COLO668 (cell line): ENCODE data around the gene MAFB.
A peak's percentile ranks its signal among the peaks of the same experiment; 100 is the strongest.
"Not testable (repeated sequence)": the region's sequence is repeated elsewhere in the genome, so short reads cannot be mapped to it uniquely, and the experiment has no call there.

Source experiments
- DNase-seq: peaks from one replicate; lab custom pipeline; 2025; ENCODE audit not compliant: unreplicated experiment; lab: John Stamatoyannopoulos, UW

Gene MAFB

DNA sequence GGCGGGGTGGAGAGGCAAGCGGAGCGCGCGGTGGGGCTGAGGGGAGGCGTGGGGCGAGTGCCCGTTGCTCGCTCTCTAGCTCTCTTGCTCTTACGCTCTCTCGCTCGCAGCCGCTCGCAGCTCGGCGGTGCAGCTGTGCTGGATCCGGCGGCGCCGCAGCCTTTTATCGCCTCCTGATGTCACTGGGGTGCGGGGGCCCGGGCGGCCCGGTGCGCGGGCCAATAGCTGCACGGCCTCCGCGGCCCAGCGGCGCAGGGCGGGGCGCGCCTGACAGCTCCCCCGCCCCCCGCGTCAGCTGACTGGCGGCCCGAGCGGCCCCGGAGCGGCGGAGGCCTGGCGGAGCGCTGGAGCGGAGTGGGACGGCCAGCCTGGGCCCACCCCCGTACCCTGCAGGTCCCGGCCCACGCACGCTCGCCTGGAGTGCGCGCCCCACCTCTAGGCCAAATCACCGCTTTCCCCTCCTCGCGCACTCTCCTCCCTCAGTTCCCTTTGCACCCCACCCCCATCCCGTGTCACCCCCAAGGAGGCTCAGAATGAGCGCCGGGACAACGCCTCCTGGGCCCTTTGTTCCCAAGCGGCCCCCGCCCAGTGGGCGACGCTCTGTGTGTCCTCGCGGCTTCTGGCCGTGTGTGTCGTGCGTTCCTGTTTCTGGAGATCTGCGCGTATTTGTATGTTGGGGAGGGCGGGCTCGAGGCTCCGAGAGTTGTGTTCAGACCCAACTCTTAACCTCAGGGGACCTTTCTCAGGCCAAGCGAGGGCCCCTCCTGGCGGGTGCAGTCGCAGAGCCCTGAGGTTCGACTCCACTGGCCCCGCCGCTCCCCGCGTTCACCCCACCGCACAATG, at the start of gene MAFB:
TSS of gene MAFB (minus strand) at position 137 of the 843 bp plus-strand sequence. CDS start 386 bp downstream, outside the sequence.
- DNase-seq: peak; percentile 10

DNA sequence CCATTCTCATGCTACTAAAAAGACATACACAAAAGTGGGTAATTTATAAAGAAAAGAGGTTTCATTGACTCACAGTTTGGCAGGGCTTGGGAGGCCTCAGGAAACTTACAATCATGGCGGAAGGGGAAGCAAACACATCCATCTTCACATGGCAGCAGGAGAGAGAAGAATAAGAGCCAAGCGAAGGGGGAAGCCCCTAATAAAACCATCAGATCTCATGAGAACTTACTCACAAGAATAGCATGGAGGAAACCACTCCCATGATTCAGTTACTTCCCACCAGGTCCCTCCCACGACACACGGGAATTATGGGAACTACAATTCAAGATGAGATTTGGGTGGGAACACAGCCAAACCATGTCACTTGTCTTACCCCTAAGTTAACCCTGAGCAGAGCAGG, 47.4 kb upstream of the MAFB start:
- not testable (repeated sequence) for DNase-seq

DNA sequence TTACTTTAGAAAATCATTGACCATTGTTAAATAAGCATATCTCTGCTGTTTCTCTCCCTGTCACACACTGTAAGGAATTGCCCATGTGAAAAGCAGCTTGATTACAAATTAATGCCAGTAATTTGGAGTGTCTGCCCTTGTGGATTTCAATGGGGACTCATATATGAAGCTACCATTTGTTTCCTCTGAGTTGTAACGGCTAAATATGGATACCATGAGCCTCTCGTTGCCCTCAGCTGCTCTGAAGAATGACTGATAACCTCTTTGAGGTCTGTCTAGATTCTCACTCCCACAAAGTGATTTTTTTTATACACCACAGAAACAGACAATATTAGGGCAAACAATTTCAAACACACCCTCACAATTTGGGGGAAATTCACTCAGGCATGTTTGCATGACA, 40.0 kb upstream of the MAFB start:
- DNase-seq: no peak

DNA sequence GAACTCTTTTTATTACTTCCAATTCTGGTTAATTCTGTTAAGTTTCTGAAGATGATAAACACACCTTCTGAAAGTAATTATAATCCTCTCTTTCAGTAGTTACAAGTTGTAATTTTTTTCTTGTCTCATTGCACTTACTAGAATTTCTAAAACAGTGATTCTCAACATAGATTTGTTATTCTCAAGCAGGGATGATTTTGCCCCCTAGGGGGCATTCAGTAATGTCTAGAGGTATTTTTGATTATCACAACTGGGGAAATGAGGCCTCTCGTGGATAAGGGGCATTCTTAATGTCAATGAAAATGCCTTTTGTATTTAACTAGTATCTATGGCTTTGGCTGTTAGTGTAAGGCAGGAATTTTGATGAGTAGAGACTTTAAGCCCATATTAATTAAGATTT, 39.4 kb upstream of the MAFB start:
- no peak for DNase-seq

DNA sequence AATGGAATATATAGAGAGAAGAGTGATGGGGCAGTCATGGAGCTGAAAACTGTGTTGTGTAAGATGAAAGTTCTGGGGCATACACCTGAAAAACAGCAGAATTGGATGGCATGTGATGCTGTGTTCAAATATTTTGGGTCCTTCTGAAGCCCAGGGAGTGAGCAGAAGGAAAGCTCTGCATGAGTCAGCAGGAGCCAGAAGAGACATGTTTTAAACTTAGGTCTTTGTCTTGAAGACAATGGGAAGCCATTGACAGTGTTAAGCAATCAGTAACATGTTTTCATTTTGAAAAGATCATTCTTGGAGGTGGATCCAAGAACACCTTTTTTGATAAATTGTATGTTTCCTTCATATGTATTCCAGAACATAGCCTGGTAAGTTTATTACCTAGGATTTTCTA, 38.9 kb upstream of the MAFB start:
- no peak for DNase-seq

DNA sequence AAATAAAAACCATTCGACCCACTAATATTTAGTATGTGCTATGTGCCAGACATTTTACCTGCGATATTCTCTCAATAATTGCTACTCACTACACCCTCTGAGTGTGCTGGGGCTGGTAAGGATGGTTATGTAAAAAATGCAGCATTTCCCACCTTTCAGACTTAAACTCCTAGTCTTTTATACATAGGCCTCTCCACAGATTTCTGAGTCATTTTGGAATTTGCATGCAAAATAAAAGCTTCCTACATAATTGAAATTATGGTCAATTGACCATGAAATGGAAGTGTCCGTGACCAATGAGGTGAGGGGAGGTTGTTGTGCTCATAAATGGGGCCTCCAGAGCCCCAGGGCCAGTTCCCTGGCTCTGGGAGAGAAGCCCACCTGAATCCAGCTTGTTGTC, 37.7 kb upstream of the MAFB start:
- no peak for DNase-seq

DNA sequence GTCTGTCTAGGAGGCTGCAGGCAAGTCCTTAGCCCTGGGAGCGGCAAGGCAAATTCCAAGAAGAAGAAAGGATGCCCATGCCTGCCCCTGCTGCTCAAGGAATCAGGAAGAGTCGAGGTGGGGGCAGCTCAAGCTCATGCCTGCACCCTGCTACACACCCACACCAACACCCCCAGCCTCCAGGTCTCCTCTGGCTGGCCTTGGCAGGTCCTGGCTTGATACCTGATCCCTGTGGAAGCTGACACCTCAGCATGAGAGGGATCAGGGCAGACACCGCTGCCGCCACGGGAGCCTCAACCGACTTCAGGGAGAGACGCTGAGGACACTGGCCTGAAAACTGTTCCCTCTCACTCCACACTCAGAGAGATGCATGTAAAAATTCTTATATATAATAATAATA, 35.5 kb upstream of the MAFB start:
- DNase-seq: no peak

DNA sequence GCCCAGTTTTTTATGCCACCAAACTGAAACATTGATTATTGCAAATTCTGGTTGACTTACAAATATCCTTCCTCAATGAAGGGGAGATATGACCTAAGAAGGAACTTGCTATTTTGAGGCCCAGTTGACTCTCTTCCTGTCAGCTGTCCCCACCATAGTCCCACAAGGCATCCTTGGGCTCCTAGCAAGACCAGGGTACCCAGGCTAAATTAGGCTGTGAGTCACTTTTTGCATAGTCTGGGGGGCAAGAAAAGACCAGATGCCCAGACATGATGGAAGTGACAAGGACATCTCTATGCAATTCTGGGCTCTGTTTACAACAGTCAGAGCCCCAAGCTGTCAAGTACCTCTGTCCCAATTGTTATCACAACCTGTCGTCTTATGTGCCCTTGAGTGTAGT, 31.8 kb upstream of the MAFB start:
- DNase-seq: no peak

DNA sequence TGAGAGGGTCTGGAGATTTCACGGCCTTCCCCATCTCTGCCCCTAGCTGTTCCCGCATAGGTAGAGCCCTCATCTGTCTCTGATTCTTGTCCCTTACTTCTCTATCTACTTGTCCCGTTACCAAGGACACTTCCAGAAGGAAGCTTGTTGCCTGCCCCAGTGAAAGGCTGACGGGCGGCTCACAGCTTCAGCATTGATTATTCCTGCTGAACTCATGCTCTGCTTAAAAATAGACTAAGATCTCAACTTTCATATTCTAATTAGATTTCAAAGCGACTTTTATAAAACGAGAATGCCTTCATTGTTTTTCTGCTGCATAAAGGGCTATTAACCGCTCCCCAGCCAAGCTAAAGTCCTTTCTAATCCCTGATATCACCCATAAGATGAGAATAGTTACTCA, 31.1 kb upstream of the MAFB start:
- DNase-seq: no peak

DNA sequence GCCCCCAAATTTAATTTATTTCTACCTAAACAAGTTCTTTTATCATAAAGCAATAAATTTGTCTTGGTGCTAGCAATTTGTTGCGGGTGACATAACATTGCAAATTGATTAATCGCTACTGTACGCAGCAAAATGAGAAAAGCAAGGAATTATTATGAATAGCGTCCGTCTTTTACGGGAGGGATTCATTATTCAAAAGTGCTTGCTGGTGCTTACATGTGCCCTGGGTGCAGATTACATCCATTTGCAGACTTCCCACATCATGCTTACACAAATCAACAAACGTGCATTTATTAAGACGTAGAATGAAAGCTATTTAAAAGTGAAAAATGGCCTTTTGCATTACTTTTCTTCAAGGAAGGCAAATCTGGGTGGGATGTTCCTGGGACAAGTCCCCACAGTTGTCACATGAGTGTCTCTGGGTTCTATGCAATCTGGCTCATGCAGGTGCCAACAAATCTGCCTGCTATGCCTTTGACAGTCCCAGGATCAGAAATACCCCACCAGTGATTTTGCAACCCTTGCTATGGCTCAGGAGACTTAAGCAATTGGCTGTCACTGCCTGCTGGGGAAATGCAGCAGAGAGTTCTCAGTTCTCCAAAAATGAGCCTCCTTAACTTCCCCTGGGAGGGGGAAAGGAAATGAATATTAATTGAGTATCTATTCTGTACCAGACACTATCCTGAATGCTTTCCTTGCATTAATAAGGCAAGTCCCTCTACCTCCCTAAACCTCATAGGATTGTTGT, 30.1 kb upstream of the MAFB start:
- DNase-seq: no peak

DNA sequence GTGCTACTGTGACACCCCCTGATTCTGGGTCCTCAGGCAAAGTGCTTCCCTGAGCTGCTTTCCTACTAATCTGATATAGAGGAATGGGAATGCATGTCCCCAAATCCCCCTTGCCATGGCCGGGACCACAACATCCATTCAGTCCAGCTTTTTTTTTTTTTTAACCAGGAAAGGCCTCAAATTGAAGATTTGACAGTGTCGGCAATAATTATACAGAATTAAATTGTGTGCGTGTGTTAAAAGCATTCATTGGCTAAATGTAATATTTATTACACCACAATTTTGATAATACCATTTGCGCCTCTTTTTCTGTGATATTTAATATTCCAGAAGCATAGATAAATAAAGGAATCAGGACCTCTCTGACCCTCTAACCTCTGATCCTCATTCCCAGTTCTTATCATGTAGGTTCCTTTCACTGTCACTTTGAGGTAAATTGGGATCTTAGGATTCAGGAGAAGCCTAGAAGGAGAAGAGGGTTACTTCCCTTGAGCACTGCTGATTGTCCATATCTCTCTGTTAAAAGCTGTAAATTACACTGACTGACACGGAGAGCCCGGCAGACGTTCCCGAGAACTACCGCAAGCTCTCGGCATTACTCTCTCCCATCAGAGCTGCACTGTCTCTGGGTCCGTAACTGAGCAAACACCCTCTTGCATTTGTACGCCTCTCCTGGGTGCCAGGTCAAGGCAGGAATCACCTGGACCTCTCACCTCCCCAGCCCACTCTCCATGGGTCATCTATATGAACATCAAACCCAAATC, 29.4 kb upstream of the MAFB start:
- no peak for DNase-seq

DNA sequence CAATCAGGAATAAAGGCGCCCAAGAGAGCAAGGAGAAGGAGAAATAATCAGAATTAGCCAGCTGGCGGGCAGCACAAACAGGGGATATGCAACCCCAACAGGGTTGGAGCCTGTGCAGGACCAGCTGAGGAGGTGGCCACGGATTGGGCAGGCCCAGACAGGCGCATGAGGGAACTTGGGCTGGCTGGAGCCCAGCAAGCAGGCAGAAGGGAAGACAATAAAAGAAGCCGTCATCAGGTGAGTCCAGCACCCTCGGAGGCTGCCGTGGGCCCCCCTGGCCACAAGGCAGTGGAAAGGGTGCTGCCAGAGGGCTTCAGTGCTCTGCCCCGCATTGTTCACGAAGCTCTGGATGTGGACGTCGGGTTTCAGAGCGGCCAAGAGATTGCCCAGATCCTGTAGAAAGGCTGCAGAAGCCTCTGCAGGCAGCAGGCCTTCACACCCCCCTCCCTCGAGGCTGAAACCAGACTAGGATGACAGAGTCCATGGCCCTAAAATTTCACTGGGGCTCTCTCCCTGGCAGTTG, 28.4 kb upstream of the MAFB start:
- DNase-seq: no peak

DNA sequence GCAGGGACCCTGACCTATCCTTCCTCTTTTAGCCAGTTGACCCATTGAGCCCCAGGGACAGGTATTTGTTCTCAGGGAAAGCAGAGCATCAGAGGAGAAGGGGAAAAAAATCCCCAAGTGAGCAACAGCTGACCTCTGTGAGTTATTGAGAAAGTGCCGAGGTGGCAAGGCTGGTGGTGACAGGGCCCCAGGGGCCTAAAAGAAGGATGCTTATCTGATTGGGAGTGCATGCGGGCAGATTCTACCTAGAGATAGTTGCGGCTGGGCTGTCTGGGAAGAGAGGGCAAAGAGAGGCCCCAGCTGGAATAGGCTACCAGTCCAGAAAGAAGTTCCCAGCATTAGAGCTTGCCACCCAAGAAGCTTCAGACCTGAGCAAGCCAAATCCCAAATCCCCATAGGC, 26.5 kb upstream of the MAFB start:
- DNase-seq: no peak

DNA sequence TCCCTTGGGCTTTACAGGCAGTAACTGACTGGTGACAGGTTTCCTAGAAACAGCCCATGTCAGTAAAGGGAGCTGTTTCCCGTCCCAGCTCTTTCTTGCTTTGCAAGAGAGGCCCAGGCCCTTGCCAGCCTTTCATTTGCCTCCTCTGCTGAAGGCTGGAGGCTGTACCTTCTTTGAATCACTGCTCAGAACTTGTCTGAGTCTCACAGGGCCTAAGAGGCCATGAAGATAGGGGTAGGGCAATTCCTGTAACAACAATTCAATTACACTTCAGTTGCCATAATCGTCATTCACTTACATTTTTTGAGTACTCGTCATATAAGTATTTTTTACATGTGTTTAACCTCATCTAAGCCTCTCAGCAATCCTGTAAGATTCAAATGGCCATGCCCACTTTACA, 25.9 kb upstream of the MAFB start:
- DNase-seq: no peak

DNA sequence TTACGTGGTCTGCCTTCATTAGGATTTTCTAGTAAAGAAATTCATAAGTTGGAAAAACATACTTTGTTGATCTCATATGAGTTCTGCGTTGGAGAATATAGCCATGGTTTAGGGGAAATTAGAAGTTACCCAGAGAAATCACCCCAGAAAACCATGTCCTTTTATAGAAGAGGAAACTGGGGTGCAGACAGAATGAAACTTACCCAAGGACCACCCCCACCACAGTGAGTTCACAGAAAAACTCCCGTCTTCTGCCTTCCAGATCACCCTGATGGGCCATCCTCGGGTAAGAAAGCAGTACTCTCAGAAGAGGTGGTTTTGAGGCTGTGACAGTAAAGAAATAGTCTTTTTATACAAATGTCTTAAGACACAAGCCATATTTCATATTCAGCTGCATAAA, 25.1 kb upstream of the MAFB start:
- no peak for DNase-seq

DNA sequence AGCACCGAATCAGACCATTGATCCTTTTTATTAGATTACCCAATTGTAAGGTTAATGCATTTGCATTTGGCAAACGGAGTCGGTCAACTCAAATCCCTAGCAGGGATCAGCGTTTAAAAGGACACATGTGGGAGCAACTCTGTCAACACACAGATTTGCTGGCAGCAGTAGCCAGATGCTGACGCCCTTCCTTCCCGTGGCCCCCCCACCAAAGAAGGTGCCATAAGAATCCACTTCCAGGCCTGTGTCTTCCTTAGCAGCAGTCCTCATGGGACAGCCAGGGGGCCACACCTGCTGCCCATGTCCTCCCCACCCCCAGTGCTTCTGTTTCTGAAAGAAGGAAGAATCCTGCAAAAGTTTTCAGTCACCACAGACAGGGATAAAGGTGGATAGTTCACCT, 24.5 kb upstream of the MAFB start:
- DNase-seq: no peak

DNA sequence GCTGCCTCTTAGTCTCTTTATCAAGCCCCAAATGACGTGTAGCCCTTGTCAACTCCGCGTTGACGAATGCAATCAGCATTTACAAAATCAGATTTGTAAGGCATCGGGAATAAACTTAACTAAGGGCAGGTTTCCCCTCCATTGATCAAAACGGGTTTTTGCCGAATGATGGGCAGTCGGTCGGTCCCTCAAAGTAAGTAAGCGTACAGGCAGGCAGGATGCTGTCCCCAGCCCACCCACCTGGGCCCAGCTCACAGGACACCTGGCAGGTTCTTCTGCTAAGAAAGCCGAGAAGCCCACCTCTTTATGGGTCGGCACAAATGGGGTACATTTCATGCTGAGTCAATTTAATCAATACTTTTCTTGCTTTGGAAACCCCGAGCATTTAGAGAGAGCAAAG, 22.0 kb upstream of the MAFB start:
- no peak for DNase-seq

DNA sequence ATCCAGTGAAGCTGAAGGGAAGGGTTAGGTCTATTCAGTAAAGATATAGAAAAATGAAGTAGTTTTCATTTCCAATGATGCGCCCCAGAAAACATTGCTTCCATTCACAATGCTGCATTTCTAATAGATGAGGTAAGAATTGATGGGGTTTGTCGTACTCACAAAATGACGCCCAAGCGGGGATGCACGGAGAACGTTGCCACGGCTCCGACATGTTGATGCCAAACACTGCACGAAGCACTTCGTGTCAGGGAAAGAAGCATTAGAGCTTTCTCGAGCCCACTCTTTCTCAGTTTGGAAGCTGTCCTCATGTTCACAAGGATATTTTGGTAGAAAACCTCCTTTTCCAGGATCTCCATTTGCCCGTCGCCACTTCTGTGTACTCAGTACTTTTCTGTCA, 21.6 kb upstream of the MAFB start:
- DNase-seq: no peak

DNA sequence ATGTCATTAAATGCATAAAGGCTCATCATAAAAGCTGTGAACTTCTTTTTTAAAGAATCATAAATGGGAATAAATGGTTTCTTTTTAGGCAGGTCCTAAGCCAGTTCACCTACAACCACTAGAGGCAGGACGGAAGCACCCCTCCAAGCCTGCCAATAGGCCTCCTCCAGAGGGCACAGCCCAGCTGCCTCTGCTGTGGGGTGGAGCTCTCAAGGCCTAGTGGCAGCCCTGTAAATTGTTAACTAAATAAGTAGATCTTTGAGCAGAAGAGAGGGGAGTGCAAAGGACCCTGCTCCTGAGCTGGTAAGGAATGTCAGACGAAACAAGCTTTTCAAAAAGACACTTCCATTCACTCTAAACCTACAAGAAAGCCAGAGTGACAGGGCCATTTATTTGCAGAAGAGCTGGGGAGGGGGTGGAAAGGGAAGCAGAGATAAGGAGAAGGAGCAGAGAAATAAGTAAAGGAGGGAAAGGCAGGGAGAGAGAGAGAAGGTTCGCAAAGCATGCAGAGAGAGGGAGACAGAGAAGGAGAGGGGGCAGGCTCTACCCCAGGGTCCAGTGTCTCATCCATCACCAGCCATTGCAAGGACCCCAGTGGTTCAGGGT, 18.0 kb upstream of the MAFB start:
- DNase-seq: no peak

DNA sequence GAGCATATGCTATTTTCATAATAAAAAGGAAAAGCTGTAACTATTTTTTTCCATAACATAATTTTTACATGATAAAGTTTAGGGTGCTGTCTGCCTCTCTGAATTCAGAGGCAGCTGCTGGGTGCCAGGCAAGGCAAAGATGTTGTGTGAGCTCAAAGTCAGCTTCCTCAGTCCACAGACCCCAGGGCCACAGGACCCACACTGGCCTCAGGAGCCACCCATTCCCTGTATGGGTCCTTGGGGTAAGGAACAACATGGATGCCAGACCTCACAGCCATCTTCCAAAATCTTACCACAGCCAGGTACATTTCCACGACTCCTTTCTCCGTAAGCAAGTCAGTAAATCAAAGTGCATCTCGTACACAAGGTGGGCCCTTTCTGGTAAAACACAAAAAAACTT, 16.4 kb upstream of the MAFB start:
- no peak for DNase-seq

DNA sequence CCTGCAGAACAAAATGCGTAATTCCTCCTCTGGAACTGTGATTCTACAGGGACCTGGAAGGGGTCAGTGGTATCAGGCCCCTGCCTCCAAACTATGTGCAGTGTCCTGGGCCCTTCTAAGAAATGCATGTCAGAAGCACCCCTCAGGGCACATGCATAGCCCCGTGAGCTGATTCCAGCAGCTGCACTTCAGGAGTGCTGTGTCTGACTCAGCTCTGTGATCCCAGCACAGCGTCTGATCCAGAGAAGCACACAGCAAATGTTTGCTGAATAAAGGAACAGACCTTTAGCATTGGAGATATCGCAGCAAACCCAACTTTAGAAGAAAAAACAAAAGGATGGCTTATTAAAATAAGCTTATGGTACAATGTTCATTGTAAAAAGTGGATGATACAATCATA, 15.8 kb upstream of the MAFB start:
- DNase-seq: no peak
